Vagina (tissue), 2 donors: ENCODE measurements around the gene NDUFS7. TPM values are rescaled to one million over a fixed set of nuclear protein-coding genes. Genes with fewer than 3 reads are reported as not detected.

Experiments
- DNase-seq, 2 donors: peaks; one replicate each; pipeline ENCODE4 v3.0.0-alpha.2; 2017; ENCODE audit errors: extremely low spot score in 2 of 2
- H3K27ac ChIP-seq: fragments of 200-600 bp; sonication (generic); one replicate; pipeline ENCODE4 v1.5.1; 2019
- H3K27me3 ChIP-seq: fragments of 200-600 bp; sonication (generic); one replicate; pipeline ENCODE4 v1.5.1; 2019
- H3K36me3 ChIP-seq, 2 donors: fragments of 200-600 bp; sonication (generic); one replicate each; pipeline ENCODE4 v1.5.1; 2017 to 2019
- H3K4me1 ChIP-seq: fragments of 200-600 bp; sonication (generic); one replicate; pipeline ENCODE4 v1.5.1; 2019
- H3K4me3 ChIP-seq, 2 donors: fragments of 200-600 bp; sonication (generic); 1 replicate in 1 of 2; 2 replicates in 1 of 2; pipeline ENCODE4 v1.5.1; 2016 to 2019
- H3K9me3 ChIP-seq: fragments of 200-600 bp; sonication (generic); one replicate; pipeline ENCODE4 v1.5.1; 2019
- CTCF ChIP-seq, 3 experiments: fragments of 450-650 bp in 2 of 3; fragments of 200-600 bp in 1 of 3; sonication (generic) in 1 of 3; IDR thresholded peaks; one replicate each; pipeline ENCODE4 v1.5.1; 2017 to 2019; ENCODE audit warnings: antibody characterized with exemption in 3 of 3, mild to moderate bottlenecking in 2 of 3, moderate library complexity in 2 of 3
- POLR2A ChIP-seq, 2 donors: fragments of 450-650 bp; IDR thresholded peaks; one replicate each; pipeline ENCODE4 v1.6.1; 2017; ENCODE audit warnings: antibody characterized with exemption in 2 of 2, mild to moderate bottlenecking in 2 of 2, moderate library complexity in 2 of 2
- POLR2AphosphoS5 ChIP-seq, 2 donors: sonication (generic); formaldehyde crosslinking; IDR thresholded peaks; one replicate each; pipeline ENCODE4 v1.9.0; 2017; ENCODE audit warnings: antibody characterized with exemption in 2 of 2, mild to moderate bottlenecking in 2 of 2, low read depth in 1 of 2; ENCODE audit not compliant: insufficient read depth in 1 of 2
- intact Hi-C: fragments of 100-400 bp; cut with DNase I; formaldehyde crosslinking; loops from one replicate; pipeline ENCODE4 v1.15.1; 2023
- total RNA-seq: library from RNA; depleted of rRNA; stranded (reverse); fragments of >200 nt; gene quantifications from one replicate; pipeline ENCODE4 v1.2.3, GENCODE V29; 2016

Gene NDUFS7
- total RNA-seq, 1 donor from 2014 or later: 141 TPM

GRCh38 chr19:1384478-1385110 is 887 bp downstream of the NDUFS7 start:
- Histone ChIP-seq H3K27ac (peak overlapping the region; percentile 92), H3K9me3 (no peaks in the 10 kb centered on the region), H3K36me3 (peaks cover 0 to 17% of the 10 kb centered on the region in 2 donors), H3K4me1 (peaks cover 40% of the 10 kb centered on the region), H3K27me3 (no peaks in the 10 kb centered on the region), H3K4me3 (peak overlapping the region; percentile 70 to 84)
- no peak for DNase-seq
- no peak for TF ChIP-seq POLR2AphosphoS5 (IDR thresholded peaks at IDR 0.05; ENCODE audit: insufficient read depth in 1 of 2, low read depth in 1 of 2)
- TF ChIP-seq POLR2A (IDR thresholded peaks at IDR 0.05): no peak
- TF ChIP-seq CTCF (IDR thresholded peaks at IDR 0.05): no peak
- intact Hi-C loops: loop anchor here (10.0 kb wide), 1 partner anchor 110 kb away; the partner anchor contains the start of gene FAM174C

GRCh38 chr19:1385816-1386215 is 2.1 kb downstream of the NDUFS7 start:
- Histone ChIP-seq H3K4me1 (peaks cover 40% of the 10 kb centered on the region), H3K27ac (no peak overlapping the region), H3K4me3 (no peak overlapping the region), H3K36me3 (peaks cover 0 to 20% of the 10 kb centered on the region in 2 donors), H3K9me3 (no peaks in the 10 kb centered on the region), H3K27me3 (no peaks in the 10 kb centered on the region)
- intact Hi-C loops: loop anchor here (10.0 kb wide), 1 partner anchor 111 kb away; the partner anchor contains the start of gene FAM174C
- TF ChIP-seq CTCF (IDR thresholded peaks at IDR 0.05): no peak
- no peak for TF ChIP-seq POLR2A (IDR thresholded peaks at IDR 0.05)
- no peak for TF ChIP-seq POLR2AphosphoS5 (IDR thresholded peaks at IDR 0.05; ENCODE audit: insufficient read depth in 1 of 2, low read depth in 1 of 2)
- no peak for DNase-seq

- intact Hi-C loops: loop anchor here (10.0 kb wide), 1 partner anchor 112 kb away; the partner anchor contains the start of gene FAM174C
These were observed 3.4 kb downstream of the NDUFS7 start for GRCh38 chr19:1386945-1387683.

GRCh38 chr19:1387684-1388636 is 4.3 kb downstream of the NDUFS7 start:
- intact Hi-C loops: loop anchor here (10.0 kb wide), 1 partner anchor 113 kb away; the partner anchor contains the start of gene FAM174C
- no peaks in the 10 kb centered on the region for H3K9me3 ChIP-seq
- H3K4me1 ChIP-seq: peaks cover 38% of the 10 kb centered on the region
- H3K4me3 ChIP-seq: no peak overlapping the region
- TF ChIP-seq POLR2A (IDR thresholded peaks at IDR 0.05): no peak
- TF ChIP-seq CTCF (IDR thresholded peaks at IDR 0.05): no peak
- DNase-seq: no peak
- H3K36me3 ChIP-seq: peaks cover 0 to 40% of the 10 kb centered on the region in 2 donors
- H3K27me3 ChIP-seq: no peaks in the 10 kb centered on the region
- no peak overlapping the region for H3K27ac ChIP-seq

More at GRCh38 chr19:1386945-1387683, 3.4 kb downstream of the NDUFS7 start:
- H3K27me3 ChIP-seq: no peaks in the 10 kb centered on the region
- no peak overlapping the region for H3K27ac ChIP-seq
- DNase-seq: no peak
- H3K36me3 ChIP-seq: peaks cover 0 to 32% of the 10 kb centered on the region in 2 donors
- TF ChIP-seq POLR2A (IDR thresholded peaks at IDR 0.05): no peak
- peaks cover 40% of the 10 kb centered on the region for H3K4me1 ChIP-seq
- H3K4me3 ChIP-seq: no peak overlapping the region
- no peaks in the 10 kb centered on the region for H3K9me3 ChIP-seq

- Histone ChIP-seq H3K4me3 (no peak overlapping the region), H3K27ac (no peak overlapping the region), H3K4me1 (peaks cover 36% of the 10 kb centered on the region), H3K9me3 (no peaks in the 10 kb centered on the region), H3K36me3 (peaks cover 0 to 40% of the 10 kb centered on the region in 2 donors), H3K27me3 (no peaks in the 10 kb centered on the region)
- intact Hi-C loops: loop anchor here (10.0 kb wide), 1 partner anchor 114 kb away; the partner anchor contains the start of gene FAM174C
- TF ChIP-seq POLR2AphosphoS5 (IDR thresholded peaks at IDR 0.05; ENCODE audit: insufficient read depth in 1 of 2, low read depth in 1 of 2) (no peak), POLR2A (IDR thresholded peaks at IDR 0.05) (no peak), CTCF (IDR thresholded peaks at IDR 0.05) (no peak)
- DNase-seq: no peak
These were observed 4.9 kb downstream of the NDUFS7 start for GRCh38 chr19:1388637-1389026.
